Gastrocnemius medialis (tissue), 4 donors: ENCODE data around the gene WTAP. TPM values are rescaled to one million over a fixed set of nuclear protein-coding genes. Genes with fewer than 3 reads are reported as not detected.
"Not testable (repeated sequence)": the region's sequence is repeated elsewhere in the genome, so short reads cannot be mapped to it uniquely, and the experiment has no call there.

Experiments used
- ATAC-seq, 2 donors: fragments of 150-250 bp; one replicate each; pipeline ENCODE4 v1.9.1; 2016
- DNase-seq, 2 donors: peaks; one replicate each; pipeline ENCODE4 v3.0.0-alpha.2; 2019
- H3K27ac ChIP-seq, 4 donors: fragments of 200-600 bp; sonication (generic); 1 replicate in 1 of 4; 2 replicates in 3 of 4; pipeline ENCODE4 v1.5.1; 2016 to 2018; ENCODE audit warnings: mild to moderate bottlenecking in 2 of 4, moderate library complexity in 1 of 4
- H3K27me3 ChIP-seq, 3 donors: fragments of 200-600 bp; sonication (generic) in 2 of 3; 1 replicate in 1 of 3; 2 replicates in 2 of 3; pipeline versions ENCODE4 v1.5.1 to v1.6.0; 2016 to 2019; ENCODE audit warnings: mild to moderate bottlenecking in 1 of 3, moderate library complexity in 1 of 3
- H3K36me3 ChIP-seq, 2 donors: fragments of 200-600 bp; sonication (generic) in 1 of 2; one replicate each; pipeline ENCODE4 v1.5.1; 2017 to 2018
- H3K4me1 ChIP-seq, 2 donors: fragments of 200-600 bp; sonication (generic) in 1 of 2; one replicate each; pipeline ENCODE4 v1.5.1; 2016 to 2017; ENCODE audit warnings: mild to moderate bottlenecking in 2 of 2
- H3K4me3 ChIP-seq, 4 donors: fragments of 200-600 bp; sonication (generic) in 3 of 4; 1 replicate in 1 of 4; 2 replicates in 3 of 4; pipeline ENCODE4 v1.5.1; 2016 to 2019; ENCODE audit warnings: mild to moderate bottlenecking in 2 of 4
- H3K9me3 ChIP-seq, 3 donors: fragments of 200-600 bp; sonication (generic) in 2 of 3; 1 replicate in 1 of 3; 2 replicates in 2 of 3; pipeline ENCODE4 v1.5.1; 2016 to 2019
- POLR2A ChIP-seq, 2 donors: fragments of 450-650 bp; IDR thresholded peaks; one replicate each; pipeline ENCODE4 v1.6.1; 2017; ENCODE audit warnings: antibody characterized with exemption in 2 of 2, mild to moderate bottlenecking in 2 of 2, moderate library complexity in 2 of 2
- in situ Hi-C, 4 donors: fragments of 200-750 bp; cut with MboI; loops; one replicate each; pipeline versions ENCODE4 v1.15.0 to v1.8.0; 2017; ENCODE audit warnings: low sequenced_read_pairs in 4 of 4
- intact Hi-C: fragments of 100-400 bp; cut with DNase I; formaldehyde crosslinking; loops from one replicate; pipeline ENCODE4 v1.15.1; 2023; ENCODE audit warnings: low total_unique reads
- total RNA-seq, 4 donors: library from RNA; depleted of rRNA; stranded (reverse); fragments of >200 nt; gene quantifications; one replicate each; pipeline versions ENCODE4 v1.1.0 to v1.2.3, GENCODE V29; 2016
- TF ChIP-seq, protein P1 (sequence below), 5 experiments: fragments of 450-650 bp in 3 of 5; fragments of 200-600 bp in 2 of 5; sonication (generic) in 2 of 5; IDR thresholded peaks in 4 of 5; conservative IDR thresholded peaks in 1 of 5; 1 replicate in 4 of 5; 2 replicates in 1 of 5; pipeline ENCODE4 v1.5.1; 2016 to 2019; ENCODE audit warnings: antibody characterized with exemption in 5 of 5, mild to moderate bottlenecking in 3 of 5, moderate library complexity in 3 of 5

The WTAP gene
- total RNA-seq, 4 donors from 2014 or later: 147 to 238 (median 193) TPM

DNA sequence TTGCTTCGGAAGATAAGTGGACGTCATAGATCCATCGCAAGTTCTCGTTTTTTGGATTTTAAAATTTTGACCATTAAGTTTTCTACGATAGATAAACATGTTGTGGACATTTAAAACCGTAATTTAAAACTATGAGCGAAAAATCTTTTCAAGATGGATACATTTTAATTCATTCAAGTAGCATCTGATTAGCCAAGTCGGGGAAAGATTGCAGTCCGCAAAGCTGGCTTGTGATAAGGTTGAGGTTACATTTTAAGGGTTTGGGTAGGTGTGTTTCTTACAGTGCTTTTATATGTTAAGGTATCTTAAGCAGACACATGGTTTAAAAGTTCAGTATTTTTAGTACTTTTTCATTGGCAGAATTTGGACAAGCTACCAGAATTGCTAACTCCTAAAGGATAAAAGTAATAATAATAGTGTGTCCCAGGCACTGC lies 1.2 kb downstream of the WTAP start:
- ATAC-seq: no peak
- Histone ChIP-seq H3K4me1 (peaks cover 57 to 64% of the 10 kb centered on the region in 2 donors), H3K4me3 (peak overlapping the region; percentile 86 to 99 (median 90)), H3K27ac (peak overlapping the region; percentile 99 to 100 (median 99)), H3K36me3 (no peaks in the 10 kb centered on the region), H3K27me3 (no peaks in the 10 kb centered on the region), H3K9me3 (no peaks in the 10 kb centered on the region)
- DNase-seq: no peak
- TF ChIP-seq POLR2A (IDR thresholded peaks at IDR 0.05): no peak
- TF ChIP-seq, protein P1, sequence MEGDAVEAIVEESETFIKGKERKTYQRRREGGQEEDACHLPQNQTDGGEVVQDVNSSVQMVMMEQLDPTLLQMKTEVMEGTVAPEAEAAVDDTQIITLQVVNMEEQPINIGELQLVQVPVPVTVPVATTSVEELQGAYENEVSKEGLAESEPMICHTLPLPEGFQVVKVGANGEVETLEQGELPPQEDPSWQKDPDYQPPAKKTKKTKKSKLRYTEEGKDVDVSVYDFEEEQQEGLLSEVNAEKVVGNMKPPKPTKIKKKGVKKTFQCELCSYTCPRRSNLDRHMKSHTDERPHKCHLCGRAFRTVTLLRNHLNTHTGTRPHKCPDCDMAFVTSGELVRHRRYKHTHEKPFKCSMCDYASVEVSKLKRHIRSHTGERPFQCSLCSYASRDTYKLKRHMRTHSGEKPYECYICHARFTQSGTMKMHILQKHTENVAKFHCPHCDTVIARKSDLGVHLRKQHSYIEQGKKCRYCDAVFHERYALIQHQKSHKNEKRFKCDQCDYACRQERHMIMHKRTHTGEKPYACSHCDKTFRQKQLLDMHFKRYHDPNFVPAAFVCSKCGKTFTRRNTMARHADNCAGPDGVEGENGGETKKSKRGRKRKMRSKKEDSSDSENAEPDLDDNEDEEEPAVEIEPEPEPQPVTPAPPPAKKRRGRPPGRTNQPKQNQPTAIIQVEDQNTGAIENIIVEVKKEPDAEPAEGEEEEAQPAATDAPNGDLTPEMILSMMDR (IDR thresholded peaks at IDR 0.05 in 4 of 5, conservative IDR thresholded peaks at IDR 0.05 in 1 of 5): no peak
- intact Hi-C loops: no loop called here
- in situ Hi-C loops: loop anchor here in 1 of 4 donors (5.0 kb wide), 1 partner anchor 64 kb away; the partner anchor contains the start of gene MRPL18

DNA sequence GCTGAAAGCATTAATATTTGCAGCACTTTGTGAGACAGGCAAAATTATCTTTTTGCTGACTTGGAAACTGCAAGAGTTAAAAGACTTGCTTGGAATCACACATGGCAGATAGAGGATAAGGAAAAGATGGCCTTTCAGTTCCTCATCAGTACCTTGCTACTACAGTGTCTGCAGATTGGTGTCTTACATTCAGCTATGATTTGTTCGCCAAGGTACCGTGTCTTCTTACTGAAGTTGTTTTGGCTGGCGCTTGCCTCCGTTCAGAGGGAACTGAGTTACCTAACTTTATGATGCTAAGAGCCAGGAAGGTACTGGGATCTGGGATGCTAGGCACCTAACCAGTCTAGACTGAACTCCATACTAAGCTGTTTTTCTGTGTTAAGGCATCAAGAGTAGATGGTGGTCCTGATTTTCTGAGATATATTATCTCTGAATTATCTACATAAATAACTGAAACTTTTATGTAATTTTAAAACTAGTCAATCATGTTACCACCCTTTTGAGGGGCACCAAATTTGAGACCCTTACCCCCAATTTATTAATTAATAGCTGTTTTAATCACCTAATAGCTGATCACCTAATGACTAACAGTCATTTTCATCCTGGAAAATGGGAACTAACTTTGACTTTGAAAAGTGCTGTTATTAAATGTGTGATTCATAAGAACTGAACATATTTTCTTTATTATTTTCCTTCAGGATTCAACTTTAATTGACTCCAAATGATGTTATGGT lies 2.5 kb downstream of the WTAP start:
- in situ Hi-C loops: loop anchor here in 1 of 4 donors (5.0 kb wide), 1 partner anchor 63 kb away; the partner anchor contains the start of gene MRPL18

DNA sequence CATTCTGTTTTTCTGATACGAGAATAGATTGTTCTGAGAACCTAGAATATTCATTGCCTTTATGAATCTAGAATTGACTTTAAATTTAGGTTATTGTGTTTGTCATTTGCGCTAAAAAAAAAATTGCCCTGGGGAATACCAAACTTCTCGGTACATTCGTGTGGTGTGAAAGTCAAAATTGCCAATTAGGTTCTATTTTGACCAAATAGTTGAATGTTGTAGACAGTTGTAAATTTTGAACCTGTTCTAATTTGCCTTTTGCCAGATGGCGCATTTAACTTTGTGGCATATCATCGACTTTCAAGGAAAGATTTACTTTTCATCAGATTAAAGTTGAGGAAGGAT lies 3.0 kb downstream of the WTAP start:
- in situ Hi-C loops: no loop called here
- no peak for DNase-seq
- H3K36me3 ChIP-seq: no peaks in the 10 kb centered on the region
- intact Hi-C loops: no loop called here
- TF ChIP-seq, protein P1 (IDR thresholded peaks at IDR 0.05 in 4 of 5, conservative IDR thresholded peaks at IDR 0.05 in 1 of 5): no peak
- TF ChIP-seq POLR2A (IDR thresholded peaks at IDR 0.05): no peak
- H3K27me3 ChIP-seq: no peaks in the 10 kb centered on the region
- peaks cover 53 to 67% of the 10 kb centered on the region in 2 donors for H3K4me1 ChIP-seq
- peak overlapping the region; percentile 99 to 100 (median 99) for H3K27ac ChIP-seq
- H3K4me3 ChIP-seq: peak overlapping the region in 2 of 4 donors; percentile 86 to 92
- no peaks in the 10 kb centered on the region for H3K9me3 ChIP-seq
- ATAC-seq: no peak

More for the DNA sequence above, 2.5 kb downstream of the WTAP start:
- Histone ChIP-seq H3K27me3 (no peaks in the 10 kb centered on the region), H3K4me3 (peak overlapping the region; percentile 86 to 99 (median 90)), H3K9me3 (no peaks in the 10 kb centered on the region), H3K4me1 (peaks cover 57 to 67% of the 10 kb centered on the region in 2 donors), H3K27ac (peak overlapping the region; percentile 99 to 100 (median 99)), H3K36me3 (no peaks in the 10 kb centered on the region)
- peak; percentile 72 to 82 for DNase-seq
- intact Hi-C loops: no loop called here
- TF ChIP-seq, protein P1 (IDR thresholded peaks at IDR 0.05 in 4 of 5, conservative IDR thresholded peaks at IDR 0.05 in 1 of 5): no peak
- no peak for TF ChIP-seq POLR2A (IDR thresholded peaks at IDR 0.05)
- peak; percentile 71 to 72 for ATAC-seq

DNA sequence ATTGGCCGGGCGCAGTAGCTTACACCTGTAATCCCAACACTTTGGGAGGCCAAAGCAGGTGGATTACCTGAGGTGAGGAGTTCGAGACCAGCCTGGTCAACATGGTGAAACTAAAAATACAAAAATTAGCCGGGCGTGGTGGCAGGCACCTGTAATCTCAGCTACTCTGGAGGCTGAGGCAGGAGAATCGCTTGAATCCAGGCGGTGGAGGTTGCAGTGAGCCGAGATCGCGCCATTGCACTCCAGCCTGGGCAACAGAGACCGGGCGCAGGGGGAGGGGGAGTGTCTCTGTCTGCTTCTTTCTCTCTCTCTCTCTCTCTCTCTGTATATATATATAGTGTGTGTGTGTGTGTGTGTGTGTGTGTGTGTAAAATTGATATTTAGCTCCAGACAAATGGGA lies 5.2 kb downstream of the WTAP start:
- Histone ChIP-seq H3K4me1 (peaks cover 61 to 75% of the 10 kb centered on the region in 2 donors), H3K36me3 (peaks cover 0 to 10% of the 10 kb centered on the region in 2 donors), H3K27ac (peak overlapping the region in 3 of 4 donors; percentile 11 to 99 (median 25))
- ATAC-seq, H3K4me3 ChIP-seq, intact Hi-C loops, DNase-seq, H3K27me3 ChIP-seq, H3K9me3 ChIP-seq, in situ Hi-C loops: not testable (repeated sequence)

DNA sequence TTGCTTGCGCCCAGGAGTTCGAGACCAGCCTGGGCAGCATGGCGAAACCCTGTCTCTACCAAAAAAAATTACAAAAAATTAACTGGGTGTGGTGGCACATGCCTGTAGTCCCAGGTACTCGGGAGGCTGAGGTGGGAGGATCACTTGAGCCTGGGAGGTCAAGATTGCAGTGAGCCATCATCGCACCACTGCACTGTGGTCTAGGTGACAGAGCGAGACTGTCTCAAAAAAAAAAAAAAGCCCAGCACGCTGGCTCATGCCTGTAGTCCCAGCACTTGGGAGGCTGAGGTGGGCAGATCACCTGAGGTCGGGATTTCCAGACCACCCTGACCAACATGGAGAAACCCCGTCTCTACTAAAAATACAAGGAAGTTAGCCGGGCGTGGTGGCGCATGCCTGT lies 6.1 kb downstream of the WTAP start:
- in situ Hi-C loops, H3K9me3 ChIP-seq, H3K27ac ChIP-seq, H3K27me3 ChIP-seq, intact Hi-C loops, ATAC-seq, H3K4me3 ChIP-seq, DNase-seq: not testable (repeated sequence)
- peaks cover 0 to 16% of the 10 kb centered on the region in 2 donors for H3K36me3 ChIP-seq
- H3K4me1 ChIP-seq: peaks cover 67 to 75% of the 10 kb centered on the region in 2 donors
